Measurements from ENCODE around the gene ANKRD24. TPM values are rescaled to one million over a fixed set of nuclear protein-coding genes. Genes with fewer than 3 reads are reported as not detected.
"Not testable (repeated sequence)": the region's sequence is repeated elsewhere in the genome, so short reads cannot be mapped to it uniquely, and the experiment has no call there.

Gene ANKRD24
- total RNA-seq (1 to 10 TPM; 1.1 to 1.5 TPM), polyA plus RNA-seq (1 to 10 TPM in 1 of 2 donors, under 1 TPM in 1; 0.68 to 2.4 TPM)
- long read RNA-seq, donor 1: 0 reads
- long read RNA-seq, donor 2: 0 reads
- long read RNA-seq, donor 3: 0 reads
- long read RNA-seq, donor 4: 0 reads
- long read RNA-seq, donor 5: 0 reads

GRCh38 chr19:4182084-4182810 lies at the start of gene ANKRD24, which contains the start of gene SIRT6:
TSS of gene ANKRD24 (plus strand) at chr19:4182689. CDS start at chr19:4186426, 3,737 bp downstream.
TSS of gene SIRT6 (minus strand) at chr19:4182563. CDS start at chr19:4182539, 24 bp downstream.
- H3K27ac ChIP-seq (ENCODE audit: low read depth in 1 of 2, low read length in 1 of 2): peak within 1 kb of the TSS; percentile 80 to 90
- H3K4me1 ChIP-seq (ENCODE audit: control insufficient read depth in 5 of 5, insufficient read depth in 5 of 5, low read length in 5 of 5): peaks cover 0 to 13% (median 3%) of the 10 kb centered on the region in 5 donors
- H3K27me3 ChIP-seq (ENCODE audit: control insufficient read depth in 3 of 3, insufficient read depth in 3 of 3, low read length in 2 of 3): peaks cover 0 to 8% (median 0%) of the 10 kb centered on the region in 3 donors
- H3K9me3 ChIP-seq (ENCODE audit: control insufficient read depth in 4 of 4, insufficient read depth in 3 of 4, low read length in 3 of 4): no peaks in the 10 kb centered on the region
- H3K9ac ChIP-seq (ENCODE audit: insufficient read depth in 1 of 2, low read length in 2 of 2): peak within 1 kb of the TSS; percentile 88 to 94
- WGBS, 2 donors: 0% methylated on average over 58 of the region's 58 CpGs
- DNase-seq: peak; percentile 95 to 98 (median 95)
- no peak for TF ChIP-seq CTCF (IDR thresholded peaks at IDR 0.05; ENCODE audit: control extremely low read depth, extremely low read depth)
- peak; percentile 89 for ATAC-seq (ENCODE audit: insufficient read depth, low FRiP score)
- H3K36me3 ChIP-seq (ENCODE audit: control insufficient read depth in 4 of 4, insufficient read depth in 4 of 4, low read length in 4 of 4): peaks cover 0 to 12% (median 4%) of the 10 kb centered on the region in 4 donors
- peak within 1 kb of the TSS; percentile 88 for H3K4me3 ChIP-seq

GRCh38 chr19:4134351-4134750 lies 48.1 kb upstream of the ANKRD24 start:
- Histone ChIP-seq H3K9ac (ENCODE audit: insufficient read depth in 1 of 2, low read length in 2 of 2) (no peak overlapping the region), H3K27ac (ENCODE audit: low read depth in 1 of 2, low read length in 1 of 2) (no peak overlapping the region), H3K9me3 (ENCODE audit: control insufficient read depth in 4 of 4, insufficient read depth in 3 of 4, low read length in 3 of 4) (peaks cover 0 to 1% (median 0%) of the 10 kb centered on the region in 4 donors), H3K27me3 (ENCODE audit: control insufficient read depth in 3 of 3, insufficient read depth in 3 of 3, low read length in 2 of 3) (peaks cover 0 to 4% (median 0%) of the 10 kb centered on the region in 3 donors), H3K36me3 (ENCODE audit: control insufficient read depth in 4 of 4, insufficient read depth in 4 of 4, low read length in 4 of 4) (no peaks in the 10 kb centered on the region), H3K4me1 (ENCODE audit: control insufficient read depth in 5 of 5, insufficient read depth in 5 of 5, low read length in 5 of 5) (no peaks in the 10 kb centered on the region), H3K4me3 (no peak overlapping the region)
- TF ChIP-seq CTCF (IDR thresholded peaks at IDR 0.05; ENCODE audit: control extremely low read depth, extremely low read depth): no peak
- 36 to 53% methylated on average over 6 of the region's 6 CpGs for WGBS, 2 donors
- ATAC-seq (ENCODE audit: insufficient read depth, low FRiP score): no peak
- no peak for DNase-seq

- not testable (repeated sequence) for H3K4me3 ChIP-seq; H3K4me1 ChIP-seq (ENCODE audit: control insufficient read depth in 5 of 5, insufficient read depth in 5 of 5, low read length in 5 of 5); H3K9me3 ChIP-seq (ENCODE audit: control insufficient read depth in 4 of 4, insufficient read depth in 3 of 4, low read length in 3 of 4); DNase-seq; H3K36me3 ChIP-seq (ENCODE audit: control insufficient read depth in 4 of 4, insufficient read depth in 4 of 4, low read length in 4 of 4); ATAC-seq (ENCODE audit: insufficient read depth, low FRiP score); H3K9ac ChIP-seq (ENCODE audit: insufficient read depth in 1 of 2, low read length in 2 of 2); H3K27me3 ChIP-seq (ENCODE audit: control insufficient read depth in 3 of 3, insufficient read depth in 3 of 3, low read length in 2 of 3); H3K27ac ChIP-seq (ENCODE audit: low read depth in 1 of 2, low read length in 1 of 2)
- 93 to 94% methylated on average over 9 of the region's 9 CpGs for WGBS, 2 donors
Measured at GRCh38 chr19:4135386-4135785, 47.1 kb upstream of the ANKRD24 start.

- DNase-seq (no peak), ATAC-seq (ENCODE audit: insufficient read depth, low FRiP score) (no peak)
- Histone ChIP-seq H3K9ac (ENCODE audit: insufficient read depth in 1 of 2, low read length in 2 of 2) (no peak overlapping the region), H3K9me3 (ENCODE audit: control insufficient read depth in 4 of 4, insufficient read depth in 3 of 4, low read length in 3 of 4) (peaks cover 0 to 2% (median 0%) of the 10 kb centered on the region in 4 donors), H3K4me1 (ENCODE audit: control insufficient read depth in 5 of 5, insufficient read depth in 5 of 5, low read length in 5 of 5) (no peaks in the 10 kb centered on the region), H3K36me3 (ENCODE audit: control insufficient read depth in 4 of 4, insufficient read depth in 4 of 4, low read length in 4 of 4) (no peaks in the 10 kb centered on the region), H3K27me3 (ENCODE audit: control insufficient read depth in 3 of 3, insufficient read depth in 3 of 3, low read length in 2 of 3) (no peaks in the 10 kb centered on the region), H3K4me3 (no peak overlapping the region), H3K27ac (ENCODE audit: low read depth in 1 of 2, low read length in 1 of 2) (no peak overlapping the region)
- no peak for TF ChIP-seq CTCF (IDR thresholded peaks at IDR 0.05; ENCODE audit: control extremely low read depth, extremely low read depth)
- WGBS, 2 donors: 83 to 87% methylated on average over 8 of the region's 8 CpGs
Measured at GRCh38 chr19:4136680-4137088, 45.8 kb upstream of the ANKRD24 start.
